Panc1 (cell line): Measurements from ENCODE around the gene FHOD1.

Source experiments
- POLR2AphosphoS5 ChIP-seq: IDR thresholded peaks from 2 replicates; pipeline ENCODE4 v1.6.1; 2012; ENCODE audit warnings: mild to moderate bottlenecking, low read depth, low read length, moderate library complexity
- SIN3A ChIP-seq: IDR thresholded peaks from 2 replicates; pipeline ENCODE4 v1.6.1; 2012; ENCODE audit warnings: low read depth, mild to moderate bottlenecking, low read length, moderate library complexity, borderline replicate concordance; ENCODE audit not compliant: insufficient read depth
- TCF7L2 ChIP-seq: IDR thresholded peaks from 2 replicates; pipeline ENCODE4 v1.6.1; 2011; ENCODE audit warnings: mild to moderate bottlenecking, low read depth, low read length, inconsistent platforms
- TF ChIP-seq, protein P1 (sequence below): fragments of 450-650 bp; IDR thresholded peaks from 2 replicates; pipeline ENCODE4 v1.5.1; 2017; ENCODE audit warnings: mild to moderate bottlenecking
- TF ChIP-seq, protein P2 (sequence below), 2 experiments: IDR thresholded peaks; 2 replicates each; pipeline ENCODE4 v1.6.1; 2011 to 2012; ENCODE audit warnings: low read depth in 2 of 2, control low read depth in 1 of 2, low read length in 1 of 2, mild to moderate bottlenecking in 1 of 2, moderate library complexity in 1 of 2; ENCODE audit not compliant: insufficient read depth in 1 of 2

GRCh38 chr16:67258161-67258835 is 11.0 kb upstream of the FHOD1 start:
- TF ChIP-seq, protein P1, sequence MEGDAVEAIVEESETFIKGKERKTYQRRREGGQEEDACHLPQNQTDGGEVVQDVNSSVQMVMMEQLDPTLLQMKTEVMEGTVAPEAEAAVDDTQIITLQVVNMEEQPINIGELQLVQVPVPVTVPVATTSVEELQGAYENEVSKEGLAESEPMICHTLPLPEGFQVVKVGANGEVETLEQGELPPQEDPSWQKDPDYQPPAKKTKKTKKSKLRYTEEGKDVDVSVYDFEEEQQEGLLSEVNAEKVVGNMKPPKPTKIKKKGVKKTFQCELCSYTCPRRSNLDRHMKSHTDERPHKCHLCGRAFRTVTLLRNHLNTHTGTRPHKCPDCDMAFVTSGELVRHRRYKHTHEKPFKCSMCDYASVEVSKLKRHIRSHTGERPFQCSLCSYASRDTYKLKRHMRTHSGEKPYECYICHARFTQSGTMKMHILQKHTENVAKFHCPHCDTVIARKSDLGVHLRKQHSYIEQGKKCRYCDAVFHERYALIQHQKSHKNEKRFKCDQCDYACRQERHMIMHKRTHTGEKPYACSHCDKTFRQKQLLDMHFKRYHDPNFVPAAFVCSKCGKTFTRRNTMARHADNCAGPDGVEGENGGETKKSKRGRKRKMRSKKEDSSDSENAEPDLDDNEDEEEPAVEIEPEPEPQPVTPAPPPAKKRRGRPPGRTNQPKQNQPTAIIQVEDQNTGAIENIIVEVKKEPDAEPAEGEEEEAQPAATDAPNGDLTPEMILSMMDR: no peak
- TF ChIP-seq SIN3A (no peak), POLR2AphosphoS5 (no peak), TCF7L2 (no peak)
- TF ChIP-seq, protein P2, sequence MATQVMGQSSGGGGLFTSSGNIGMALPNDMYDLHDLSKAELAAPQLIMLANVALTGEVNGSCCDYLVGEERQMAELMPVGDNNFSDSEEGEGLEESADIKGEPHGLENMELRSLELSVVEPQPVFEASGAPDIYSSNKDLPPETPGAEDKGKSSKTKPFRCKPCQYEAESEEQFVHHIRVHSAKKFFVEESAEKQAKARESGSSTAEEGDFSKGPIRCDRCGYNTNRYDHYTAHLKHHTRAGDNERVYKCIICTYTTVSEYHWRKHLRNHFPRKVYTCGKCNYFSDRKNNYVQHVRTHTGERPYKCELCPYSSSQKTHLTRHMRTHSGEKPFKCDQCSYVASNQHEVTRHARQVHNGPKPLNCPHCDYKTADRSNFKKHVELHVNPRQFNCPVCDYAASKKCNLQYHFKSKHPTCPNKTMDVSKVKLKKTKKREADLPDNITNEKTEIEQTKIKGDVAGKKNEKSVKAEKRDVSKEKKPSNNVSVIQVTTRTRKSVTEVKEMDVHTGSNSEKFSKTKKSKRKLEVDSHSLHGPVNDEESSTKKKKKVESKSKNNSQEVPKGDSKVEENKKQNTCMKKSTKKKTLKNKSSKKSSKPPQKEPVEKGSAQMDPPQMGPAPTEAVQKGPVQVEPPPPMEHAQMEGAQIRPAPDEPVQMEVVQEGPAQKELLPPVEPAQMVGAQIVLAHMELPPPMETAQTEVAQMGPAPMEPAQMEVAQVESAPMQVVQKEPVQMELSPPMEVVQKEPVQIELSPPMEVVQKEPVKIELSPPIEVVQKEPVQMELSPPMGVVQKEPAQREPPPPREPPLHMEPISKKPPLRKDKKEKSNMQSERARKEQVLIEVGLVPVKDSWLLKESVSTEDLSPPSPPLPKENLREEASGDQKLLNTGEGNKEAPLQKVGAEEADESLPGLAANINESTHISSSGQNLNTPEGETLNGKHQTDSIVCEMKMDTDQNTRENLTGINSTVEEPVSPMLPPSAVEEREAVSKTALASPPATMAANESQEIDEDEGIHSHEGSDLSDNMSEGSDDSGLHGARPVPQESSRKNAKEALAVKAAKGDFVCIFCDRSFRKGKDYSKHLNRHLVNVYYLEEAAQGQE (IDR thresholded peaks at IDR 0.05; ENCODE audit: insufficient read depth in 1 of 2, low read depth in 2 of 2, low read length in 1 of 2): no peak
